Neural cell (in vitro differentiated cells): ENCODE measurements around the gene MEGF9.

Experiments
- EP300 ChIP-seq: fragments of 450-650 bp; conservative IDR thresholded peaks from 2 replicates; pipeline ENCODE4 v1.6.1; 2014; ENCODE audit warnings: antibody characterized with exemption, mild to moderate bottlenecking, moderate library complexity; ENCODE audit not compliant: poor library complexity, severe bottlenecking
- EZH2 ChIP-seq: fragments of 200-600, 300-800 bp; shearing (Covaris generic), sonication (generic); IDR thresholded peaks from 2 replicates; pipeline ENCODE4 v1.6.1; 2014; ENCODE audit warnings: antibody characterized with exemption, low read length, borderline replicate concordance, mild to moderate bottlenecking; ENCODE audit not compliant: insufficient read depth, poor library complexity, severe bottlenecking
- POLR2AphosphoS5 ChIP-seq: IDR thresholded peaks from 2 replicates; pipeline ENCODE4 v1.6.1; 2012
- TAF1 ChIP-seq: IDR thresholded peaks from 2 replicates; pipeline ENCODE4 v1.6.1; 2012; ENCODE audit warnings: low read depth

- no peak for TF ChIP-seq EZH2
- TF ChIP-seq TAF1 = no peak
- no peak for TF ChIP-seq POLR2AphosphoS5
- TF ChIP-seq EP300 = no peak
Measured at GRCh38 chr9:120626512-120626911, 87.8 kb downstream of the MEGF9 start.
